Measurements from ENCODE around the gene MAP2K5. TPM values are rescaled to one million over a fixed set of nuclear protein-coding genes. Genes with fewer than 3 reads are reported as not detected.

MAP2K5 gene
- total RNA-seq, 1 donor from 2014 or later = 11.6 TPM

DNA sequence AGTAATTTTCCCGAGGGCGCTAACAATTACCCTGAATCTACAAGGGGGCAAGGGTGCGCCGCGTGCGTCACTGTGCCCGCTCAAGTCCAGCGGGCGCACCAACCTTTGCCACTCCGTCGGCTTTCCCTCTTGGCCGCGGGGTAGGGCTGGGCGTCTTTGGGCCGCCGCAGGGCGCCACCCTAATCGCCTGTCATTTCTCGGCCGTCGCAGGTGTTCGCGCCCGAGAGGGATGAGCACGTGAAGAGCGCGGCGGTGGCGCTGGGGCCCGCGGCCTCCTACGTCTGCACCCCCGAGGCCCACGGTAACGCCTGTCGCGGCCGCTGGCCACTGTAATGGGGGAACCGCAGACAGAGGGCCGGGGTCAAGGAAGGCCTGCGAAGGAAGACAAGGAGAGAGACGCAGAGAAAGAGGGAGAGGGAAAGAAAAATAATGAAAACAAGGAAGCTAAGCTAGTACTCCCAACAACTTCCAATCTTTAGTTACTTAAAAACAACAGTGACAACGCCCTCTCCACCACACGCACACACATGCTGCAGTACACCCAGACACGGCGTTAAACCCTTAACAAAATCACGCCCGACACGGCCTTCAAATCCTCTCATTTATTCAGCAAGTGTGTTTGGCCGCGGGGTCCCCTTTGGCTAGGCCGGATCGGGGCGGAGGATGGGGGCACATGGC lies 286.6 kb downstream of the MAP2K5 start:
- TF ChIP-seq, protein P1, sequence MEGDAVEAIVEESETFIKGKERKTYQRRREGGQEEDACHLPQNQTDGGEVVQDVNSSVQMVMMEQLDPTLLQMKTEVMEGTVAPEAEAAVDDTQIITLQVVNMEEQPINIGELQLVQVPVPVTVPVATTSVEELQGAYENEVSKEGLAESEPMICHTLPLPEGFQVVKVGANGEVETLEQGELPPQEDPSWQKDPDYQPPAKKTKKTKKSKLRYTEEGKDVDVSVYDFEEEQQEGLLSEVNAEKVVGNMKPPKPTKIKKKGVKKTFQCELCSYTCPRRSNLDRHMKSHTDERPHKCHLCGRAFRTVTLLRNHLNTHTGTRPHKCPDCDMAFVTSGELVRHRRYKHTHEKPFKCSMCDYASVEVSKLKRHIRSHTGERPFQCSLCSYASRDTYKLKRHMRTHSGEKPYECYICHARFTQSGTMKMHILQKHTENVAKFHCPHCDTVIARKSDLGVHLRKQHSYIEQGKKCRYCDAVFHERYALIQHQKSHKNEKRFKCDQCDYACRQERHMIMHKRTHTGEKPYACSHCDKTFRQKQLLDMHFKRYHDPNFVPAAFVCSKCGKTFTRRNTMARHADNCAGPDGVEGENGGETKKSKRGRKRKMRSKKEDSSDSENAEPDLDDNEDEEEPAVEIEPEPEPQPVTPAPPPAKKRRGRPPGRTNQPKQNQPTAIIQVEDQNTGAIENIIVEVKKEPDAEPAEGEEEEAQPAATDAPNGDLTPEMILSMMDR (IDR thresholded peaks at IDR 0.05; ENCODE audit: insufficient read depth, low read depth, low read length) = no peak
- TF ChIP-seq EZH2 (IDR thresholded peaks at IDR 0.05; ENCODE audit: insufficient read depth, low read length) = peak; percentile 77
- no peaks in the 10 kb centered on the region for H3K36me3 Mint-ChIP-seq (ENCODE audit: low read depth, unreplicated experiment)
- H3K4me3 Mint-ChIP-seq (ENCODE audit: unreplicated experiment) = no peak overlapping the region
- Histone ChIP-seq H3K4me3 (ENCODE audit: insufficient read depth, low read depth, low read length) (no peak overlapping the region), H3K9me3 (ENCODE audit: insufficient read depth, low read depth, low read length) (peaks cover 7% of the 10 kb centered on the region), H3K79me2 (ENCODE audit: insufficient read depth, low read length) (no peaks in the 10 kb centered on the region), H3K27ac (ENCODE audit: low read depth, low read length) (no peak overlapping the region), H2AFZ (ENCODE audit: low read depth, low read length) (no peak overlapping the region), H3K9ac (ENCODE audit: low read length) (no peak overlapping the region), H3K27me3 (ENCODE audit: insufficient read depth, low read length) (peaks cover 82% of the 10 kb centered on the region), H4K20me1 (ENCODE audit: insufficient read depth, low read length) (peaks cover 14% of the 10 kb centered on the region), H3K4me1 (ENCODE audit: insufficient read depth, low read length) (peaks cover 17% of the 10 kb centered on the region), H3K4me2 (ENCODE audit: low read length) (no peak overlapping the region), H3K36me3 (ENCODE audit: insufficient read depth, low read length) (no peaks in the 10 kb centered on the region)
- peaks cover 68% of the 10 kb centered on the region for H3K27me3 Mint-ChIP-seq (ENCODE audit: low read depth, unreplicated experiment)
- DNase-seq (ENCODE audit: low read depth) = no peak
- H3K27ac Mint-ChIP-seq (ENCODE audit: unreplicated experiment) = no peak overlapping the region
- H3K9me3 Mint-ChIP-seq (ENCODE audit: unreplicated experiment) = peaks cover 20% of the 10 kb centered on the region
- no peaks in the 10 kb centered on the region for H3K4me1 Mint-ChIP-seq (ENCODE audit: low read depth, unreplicated experiment)
- FAIRE-seq = no peak

DNA sequence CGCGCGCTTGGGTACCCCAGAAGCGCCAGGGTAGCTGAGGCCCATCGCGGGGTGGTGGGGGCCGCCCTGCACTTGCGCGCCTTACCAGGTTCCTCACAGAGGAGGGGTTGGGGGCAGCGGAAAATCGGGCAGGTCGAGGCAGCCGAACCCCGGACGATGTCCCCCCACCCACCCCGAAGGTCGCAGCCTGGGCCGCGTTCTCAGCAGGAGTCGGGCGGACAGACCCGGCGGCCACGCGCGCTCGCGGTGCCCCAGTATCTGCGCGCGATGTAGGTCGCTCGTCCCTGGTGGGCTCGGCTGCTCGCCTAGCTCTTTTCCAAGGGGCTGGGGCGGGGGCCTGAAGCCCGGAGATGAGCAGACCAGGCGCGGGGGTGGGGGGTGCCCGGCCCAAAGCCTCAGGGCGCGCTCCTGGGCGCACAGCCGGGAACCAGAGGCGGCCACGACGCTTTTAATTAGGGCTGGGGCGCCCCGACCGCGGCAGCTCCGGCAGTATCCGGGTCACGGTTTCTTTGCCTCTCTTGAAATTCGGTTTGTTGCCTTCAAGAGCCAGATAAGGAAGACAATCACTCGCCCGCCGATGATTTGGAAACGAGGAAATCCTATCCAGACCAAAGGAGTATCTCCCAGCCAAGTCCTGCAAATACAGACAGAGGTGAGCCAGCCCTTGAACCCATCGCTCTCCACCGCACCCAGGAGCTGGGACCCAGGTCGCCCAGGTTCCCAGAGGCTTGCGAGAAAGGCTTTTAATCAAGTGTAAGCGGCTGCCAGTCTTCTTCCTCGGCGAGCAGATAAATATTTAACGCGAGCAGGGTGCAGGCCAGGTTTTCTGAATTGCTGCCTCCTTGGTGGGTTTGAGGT lies 287.4 kb downstream of the MAP2K5 start:
- H3K27ac Mint-ChIP-seq (ENCODE audit: unreplicated experiment) = no peak overlapping the region
- DNase-seq (ENCODE audit: low read depth) = no peak
- no peaks in the 10 kb centered on the region for H3K36me3 Mint-ChIP-seq (ENCODE audit: low read depth, unreplicated experiment)
- H3K79me2 ChIP-seq (ENCODE audit: insufficient read depth, low read length) = no peaks in the 10 kb centered on the region
- no peak overlapping the region for H3K4me3 ChIP-seq (ENCODE audit: insufficient read depth, low read depth, low read length)
- no peak for FAIRE-seq
- H3K9me3 Mint-ChIP-seq (ENCODE audit: unreplicated experiment) = peaks cover 19% of the 10 kb centered on the region
- no peak overlapping the region for H3K9ac ChIP-seq (ENCODE audit: low read length)
- no peaks in the 10 kb centered on the region for H3K36me3 ChIP-seq (ENCODE audit: insufficient read depth, low read length)
- peaks cover 21% of the 10 kb centered on the region for H3K4me1 ChIP-seq (ENCODE audit: insufficient read depth, low read length)
- no peak overlapping the region for H2AFZ ChIP-seq (ENCODE audit: low read depth, low read length)
- peaks cover 82% of the 10 kb centered on the region for H3K27me3 ChIP-seq (ENCODE audit: insufficient read depth, low read length)
- H4K20me1 ChIP-seq (ENCODE audit: insufficient read depth, low read length) = peaks cover 6% of the 10 kb centered on the region
- H3K9me3 ChIP-seq (ENCODE audit: insufficient read depth, low read depth, low read length) = peaks cover 6% of the 10 kb centered on the region
- H3K4me3 Mint-ChIP-seq (ENCODE audit: unreplicated experiment) = no peak overlapping the region
- peaks cover 66% of the 10 kb centered on the region for H3K27me3 Mint-ChIP-seq (ENCODE audit: low read depth, unreplicated experiment)
- H3K4me2 ChIP-seq (ENCODE audit: low read length) = no peak overlapping the region
- TF ChIP-seq, protein P1 (IDR thresholded peaks at IDR 0.05; ENCODE audit: insufficient read depth, low read depth, low read length) = no peak
- no peak for TF ChIP-seq EZH2 (IDR thresholded peaks at IDR 0.05; ENCODE audit: insufficient read depth, low read length)
- H3K27ac ChIP-seq (ENCODE audit: low read depth, low read length) = no peak overlapping the region
- no peaks in the 10 kb centered on the region for H3K4me1 Mint-ChIP-seq (ENCODE audit: low read depth, unreplicated experiment)

Measured in astrocyte (in vitro differentiated cells and primary cell).